Measurements from ENCODE around the gene PPAT.
"Not testable (repeated sequence)": the region's sequence is repeated elsewhere in the genome, so short reads cannot be mapped to it uniquely, and the experiment has no call there.

Gene PPAT

GRCh38 chr4:56435140-56435926 is at the start of gene PPAT:
Gene PPAT, minus strand, starts transcription at chr4:56435615. Its CDS starts 138 bp downstream, at chr4:56435477.
- in situ Hi-C loops (cut with HindIII; ENCODE audit: low sequenced_read_pairs), result no loop called here

- in situ Hi-C loops (cut with HindIII; ENCODE audit: low sequenced_read_pairs), result loop anchor here (5.0 kb wide), 1 partner anchor 47 kb away; no protein-coding TSS in a partner anchor
These were observed 45.3 kb upstream of the PPAT start for GRCh38 chr4:56480691-56481090.

DNA sequence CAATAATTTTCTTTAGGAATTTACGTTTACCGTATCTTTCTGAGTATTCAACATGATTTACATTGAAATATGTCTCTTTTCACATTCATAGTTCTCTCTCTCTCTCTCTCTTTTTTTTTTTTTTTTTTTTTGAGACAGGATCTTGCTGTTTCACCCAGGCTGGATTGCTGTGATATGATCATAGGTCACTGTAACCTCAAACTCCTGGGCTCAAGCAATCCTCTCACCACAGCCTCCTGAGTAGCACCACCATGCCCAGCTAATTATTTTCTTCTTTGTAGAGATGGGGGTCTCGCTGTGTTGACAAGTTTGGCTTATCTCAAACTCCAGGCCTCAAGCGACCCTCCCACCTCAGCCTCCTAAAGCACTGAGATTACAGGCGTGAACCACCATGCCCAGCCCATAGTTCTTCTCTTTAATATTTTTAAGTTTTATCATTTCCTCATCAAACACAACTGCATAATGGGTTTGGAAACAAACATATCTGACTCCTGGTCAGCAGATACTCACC is 41.8 kb upstream of the PPAT start:
- in situ Hi-C loops (cut with HindIII; ENCODE audit: low sequenced_read_pairs), result no loop called here

DNA sequence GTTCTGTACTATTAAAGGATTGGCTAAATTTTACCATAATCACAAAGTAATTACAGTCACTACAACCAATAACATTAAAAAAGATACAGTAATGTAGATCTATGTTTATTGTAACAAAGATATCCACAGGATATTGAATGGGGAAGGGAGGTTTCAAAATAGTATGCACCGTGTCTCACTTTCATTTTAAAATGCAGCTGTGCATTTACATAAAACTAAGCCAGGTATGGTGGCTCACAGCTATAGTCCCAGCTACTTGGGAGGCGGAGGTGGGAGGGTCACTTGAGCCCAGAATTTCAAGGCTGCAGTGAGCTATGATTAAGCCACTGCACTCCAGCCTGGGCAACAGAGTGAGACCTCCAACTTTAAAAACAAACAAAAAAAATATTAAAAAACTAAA is 40.5 kb upstream of the PPAT start:
- in situ Hi-C loops (cut with HindIII; ENCODE audit: low sequenced_read_pairs), result no loop called here

GRCh38 chr4:56469489-56470210 is 34.2 kb upstream of the PPAT start:
- in situ Hi-C loops (cut with HindIII; ENCODE audit: low sequenced_read_pairs), result no loop called here

DNA sequence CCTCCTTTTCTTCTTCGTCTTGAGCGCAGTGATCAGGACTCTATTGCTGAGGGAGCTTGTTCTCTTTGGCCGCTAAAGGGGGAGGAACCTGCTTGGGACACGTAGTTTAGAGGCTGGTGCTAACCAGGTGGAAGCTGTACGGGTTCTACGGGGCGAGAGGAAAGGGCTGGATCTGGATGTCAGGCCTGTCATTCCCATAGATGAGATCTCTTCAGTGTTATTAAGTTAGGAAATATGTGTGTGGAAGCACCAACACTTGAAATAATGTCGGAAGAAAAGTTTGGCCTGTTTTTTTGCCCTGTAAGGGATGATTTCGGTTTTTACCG is 32.6 kb upstream of the PPAT start:
- in situ Hi-C loops (cut with HindIII; ENCODE audit: low sequenced_read_pairs), result no loop called here

GRCh38 chr4:56467284-56468096 is 32.1 kb upstream of the PPAT start, which contains the start of gene SRP72:
Gene SRP72, plus strand, starts transcription at chr4:56467617. Its CDS starts 19 bp downstream, at chr4:56467636.
- in situ Hi-C loops (cut with HindIII; ENCODE audit: low sequenced_read_pairs), result no loop called here

- in situ Hi-C loops (cut with HindIII; ENCODE audit: low sequenced_read_pairs), result no loop called here
These were observed 31.5 kb upstream of the PPAT start for GRCh38 chr4:56466910-56467283.

DNA sequence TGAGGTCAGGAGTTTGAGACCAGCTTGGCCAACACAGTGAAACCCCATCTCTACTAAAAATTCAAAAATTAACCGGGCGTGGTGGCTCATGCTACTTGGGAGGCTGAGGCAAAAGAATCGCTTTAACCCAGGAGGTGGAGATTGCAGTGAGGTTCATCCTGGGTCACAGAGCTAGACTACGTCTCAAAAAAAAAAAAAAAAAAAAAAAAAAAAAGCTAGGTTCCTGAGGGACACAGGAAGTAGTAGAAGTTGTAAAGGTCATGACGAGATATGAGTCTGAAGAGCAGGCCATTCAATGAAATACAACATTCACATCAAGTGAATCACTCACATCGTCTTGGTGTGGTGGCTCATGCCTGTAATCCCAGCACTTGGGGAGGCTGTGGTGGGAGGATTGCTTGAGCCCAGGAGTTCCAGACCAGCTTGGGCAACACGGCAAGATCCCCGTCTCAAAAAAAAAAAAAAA is 30.9 kb upstream of the PPAT start:
- in situ Hi-C loops (cut with HindIII; ENCODE audit: low sequenced_read_pairs), result not testable (repeated sequence)

DNA sequence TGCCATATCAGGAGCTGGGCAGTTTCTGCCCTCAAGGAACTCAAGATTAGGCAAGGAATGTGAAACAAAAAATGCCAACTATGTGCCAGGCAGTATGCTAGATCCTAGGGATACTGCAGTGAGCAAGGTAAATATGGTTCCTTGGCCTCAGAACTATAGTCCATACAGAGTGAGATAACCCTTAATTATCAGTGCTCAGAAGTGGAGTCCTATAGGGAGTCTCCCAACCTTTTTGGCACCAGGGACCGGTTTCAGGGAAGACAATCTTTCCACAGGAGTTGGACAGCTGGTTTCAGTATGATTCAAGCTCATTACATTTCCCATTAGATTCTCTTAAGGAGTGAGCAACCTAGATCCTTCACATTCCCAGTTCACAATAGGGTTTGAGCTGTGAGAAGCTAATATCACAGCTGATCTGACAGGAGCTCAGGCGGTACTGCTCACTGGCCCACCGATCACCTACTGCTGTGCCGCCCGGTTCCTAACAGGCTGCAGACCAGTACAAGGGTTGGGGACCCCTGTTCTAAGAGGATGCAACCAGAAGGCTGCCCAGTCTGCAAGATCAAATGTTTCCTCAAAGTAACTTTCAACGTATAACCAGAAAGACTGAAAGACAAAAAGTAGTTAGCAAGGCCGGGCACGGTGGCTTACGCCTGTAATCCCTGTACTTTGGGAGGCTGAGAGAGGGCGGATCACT is 30.3 kb upstream of the PPAT start:
- in situ Hi-C loops (cut with HindIII; ENCODE audit: low sequenced_read_pairs), result no loop called here

DNA sequence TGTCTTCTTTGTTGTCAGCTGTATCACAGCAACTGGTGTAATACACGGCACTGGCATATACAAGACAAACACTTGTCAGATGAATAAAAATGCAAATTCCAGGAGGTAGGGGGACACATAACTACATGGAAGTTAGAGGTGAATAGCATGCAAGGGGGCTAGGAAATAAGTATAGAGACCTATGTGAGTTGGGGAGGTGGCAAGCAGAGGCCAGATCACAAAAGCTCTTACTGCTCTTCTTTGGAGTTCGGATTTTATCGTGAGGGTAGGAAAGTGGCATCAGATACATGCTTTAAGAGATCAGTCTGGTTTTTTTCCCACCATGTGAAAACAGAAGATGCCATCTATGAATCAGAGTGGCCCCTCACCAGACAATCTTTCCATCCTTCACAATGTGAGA is 29.2 kb upstream of the PPAT start:
- in situ Hi-C loops (cut with HindIII; ENCODE audit: low sequenced_read_pairs), result loop anchor here (5.0 kb wide), 2 partner anchors 67 to 73 kb away; no protein-coding TSS in a partner anchor

- in situ Hi-C loops (cut with HindIII; ENCODE audit: low sequenced_read_pairs), result loop anchor here (5.0 kb wide), 2 partner anchors 66 to 74 kb away; no protein-coding TSS in a partner anchor
These were observed 28.3 kb upstream of the PPAT start for GRCh38 chr4:56463711-56464110.

- in situ Hi-C loops (cut with HindIII; ENCODE audit: low sequenced_read_pairs), result loop anchor here (5.0 kb wide), 2 partner anchors 65 to 75 kb away; no protein-coding TSS in a partner anchor
These were observed 26.7 kb upstream of the PPAT start for GRCh38 chr4:56462157-56462556.

GRCh38 chr4:56460085-56460484 is 24.7 kb upstream of the PPAT start:
- in situ Hi-C loops (cut with HindIII; ENCODE audit: low sequenced_read_pairs), result loop anchor here (5.0 kb wide), 2 partner anchors 63 to 77 kb away; no protein-coding TSS in a partner anchor

GRCh38 chr4:56450342-56450741 is 14.9 kb upstream of the PPAT start:
- in situ Hi-C loops (cut with HindIII; ENCODE audit: low sequenced_read_pairs), result no loop called here

DNA sequence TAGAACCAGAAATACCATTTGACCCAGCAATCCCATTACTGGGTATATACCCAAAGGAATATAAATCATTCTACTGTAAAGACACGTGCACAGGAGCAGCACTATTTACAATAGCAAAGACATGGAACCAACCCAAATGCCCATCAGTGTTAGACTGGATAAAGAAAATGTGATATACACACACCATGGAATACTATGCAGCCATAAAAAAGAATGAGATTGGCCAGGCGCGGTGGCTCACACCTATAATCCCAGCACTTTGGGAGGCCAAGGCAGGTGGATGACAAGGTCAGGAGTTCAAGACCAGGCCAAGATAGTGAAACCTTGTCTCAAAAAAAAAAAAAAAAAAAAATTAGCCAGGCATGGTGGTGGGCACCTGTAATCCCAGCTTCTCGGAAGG is 14.1 kb upstream of the PPAT start:
- in situ Hi-C loops (cut with HindIII; ENCODE audit: low sequenced_read_pairs), result not testable (repeated sequence)

GRCh38 chr4:56448301-56448700 is 12.9 kb upstream of the PPAT start:
- in situ Hi-C loops (cut with HindIII; ENCODE audit: low sequenced_read_pairs), result no loop called here

GRCh38 chr4:56445699-56446098 is 10.3 kb upstream of the PPAT start:
- in situ Hi-C loops (cut with HindIII; ENCODE audit: low sequenced_read_pairs), result no loop called here

DNA sequence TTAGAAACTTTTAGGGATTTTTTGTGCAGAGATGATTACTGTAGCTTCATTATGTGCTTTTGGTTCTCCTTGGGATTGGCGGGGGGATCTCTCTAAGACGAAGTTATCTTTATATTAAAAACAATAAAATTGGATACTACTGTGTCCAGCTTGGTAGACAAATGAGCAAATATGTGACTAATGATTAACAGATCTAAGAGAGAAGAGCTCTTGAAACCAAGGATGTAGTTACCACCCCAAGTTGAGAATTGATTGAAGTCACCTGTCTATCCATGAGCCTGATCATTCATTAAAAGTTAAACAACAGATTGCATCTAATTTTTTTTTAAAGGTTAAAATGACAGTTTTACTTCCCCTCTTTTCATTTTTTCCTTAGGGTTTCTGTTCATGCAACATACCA is 9.3 kb upstream of the PPAT start:
- in situ Hi-C loops (cut with HindIII; ENCODE audit: low sequenced_read_pairs), result no loop called here

DNA sequence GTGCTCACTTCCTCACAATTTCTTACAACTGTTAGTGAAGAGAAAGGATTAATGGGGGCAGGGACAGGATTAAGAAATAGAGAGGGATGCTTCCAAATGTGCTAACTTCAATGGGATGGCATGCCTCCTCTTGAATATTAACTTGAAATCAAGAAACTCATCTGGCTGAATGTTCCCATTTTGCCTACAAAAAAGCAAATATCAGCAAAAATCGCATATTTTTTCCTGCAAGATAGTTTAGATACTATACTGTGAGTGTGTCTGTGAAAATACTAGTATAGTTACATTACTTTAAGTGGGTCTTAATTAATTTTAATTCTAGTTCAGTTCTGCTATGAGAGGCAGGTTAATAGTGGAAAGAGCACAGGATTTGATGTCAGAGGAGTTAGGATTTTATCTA is 5.6 kb upstream of the PPAT start:
- in situ Hi-C loops (cut with HindIII; ENCODE audit: low sequenced_read_pairs), result no loop called here
